HG02938 (cell line): ENCODE measurements around the gene PDCD1.
"Not testable (repeated sequence)": the region's sequence is repeated elsewhere in the genome, so short reads cannot be mapped to it uniquely, and the experiment has no call there.

Source experiments
- ATAC-seq: cut with Tn5 transposase; IDR thresholded peaks from one replicate; pipeline ENCODE4 v1.9.1; 2021; ENCODE audit warnings: mild to moderate bottlenecking, moderate library complexity; ENCODE audit not compliant: unreplicated experiment

Gene PDCD1

GRCh38 chr2:241802421-241803318 is 56.0 kb downstream of the PDCD1 start:
- ATAC-seq: no peak

GRCh38 chr2:241801611-241802420 is 56.9 kb downstream of the PDCD1 start:
- no peak for ATAC-seq

GRCh38 chr2:241800198-241800903 is 58.3 kb downstream of the PDCD1 start:
- not testable (repeated sequence) for ATAC-seq
